ENCODE results near the gene GTF2IRD1. TPM values are rescaled to one million over a fixed set of nuclear protein-coding genes. Genes with fewer than 3 reads are reported as not detected.
"Not testable (repeated sequence)": the region's sequence is repeated elsewhere in the genome, so short reads cannot be mapped to it uniquely, and the experiment has no call there.

GTF2IRD1 gene
- total RNA-seq, 3 donors from 2014 or later: 1.6 to 2.6 (median 1.9) TPM

DNA sequence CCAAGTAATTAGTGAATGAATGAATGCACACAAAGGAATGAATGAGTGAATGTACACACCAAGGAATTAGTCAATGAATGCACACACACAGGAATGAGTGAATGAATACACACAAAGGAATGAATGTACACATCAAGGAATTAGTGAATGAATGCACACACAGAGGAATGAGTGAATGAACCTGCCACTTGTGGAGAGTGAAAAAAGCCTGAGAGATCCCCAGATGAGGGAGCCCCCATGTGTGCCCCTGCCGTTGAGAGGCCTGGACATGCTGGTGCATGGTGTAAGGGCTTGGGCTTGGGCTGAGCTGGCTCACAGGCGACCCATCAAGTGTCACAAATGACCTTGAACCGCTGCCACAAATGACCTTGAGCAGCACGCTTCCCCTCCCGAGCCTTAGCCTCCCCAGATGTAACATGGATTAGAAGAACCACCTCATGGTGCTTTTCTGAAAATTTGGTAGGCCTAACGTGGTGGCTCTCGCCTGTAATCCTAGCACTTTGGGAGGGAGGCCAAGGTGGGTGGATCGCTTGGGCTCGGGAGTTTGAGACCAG lies 46.2 kb downstream of the GTF2IRD1 start:
- ATAC-seq (no peak), DNase-seq (no peak)
- no peaks in the 10 kb centered on the region for H3K4me1 Mint-ChIP-seq (ENCODE audit: low read depth)
- H3K9me3 Mint-ChIP-seq: peaks cover 4% of the 10 kb centered on the region
- H3K36me3 Mint-ChIP-seq (ENCODE audit: insufficient read depth): no peaks in the 10 kb centered on the region
- no peak overlapping the region for H3K4me3 Mint-ChIP-seq
- no peaks in the 10 kb centered on the region for H3K27me3 Mint-ChIP-seq (ENCODE audit: low read depth)

DNA sequence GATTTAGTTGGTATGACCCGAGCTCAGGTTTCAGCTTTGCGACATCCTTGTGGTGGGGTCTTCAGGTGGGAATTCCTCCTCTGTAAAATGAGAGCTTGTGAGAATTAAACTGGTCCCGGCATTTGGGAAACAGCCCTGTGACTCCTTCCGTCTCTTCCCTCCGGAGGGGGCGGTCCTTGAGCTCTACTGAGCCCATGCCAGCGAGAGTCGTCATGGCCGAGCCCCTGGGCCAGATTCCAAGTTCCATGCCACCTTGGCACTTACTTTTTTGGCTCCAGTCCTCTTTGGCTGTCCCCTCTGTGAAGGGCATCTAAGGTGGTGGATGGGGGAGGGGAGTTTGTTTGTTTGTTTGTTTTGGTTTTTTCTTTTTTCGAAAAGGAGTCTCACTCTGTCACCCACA lies 47.6 kb downstream of the GTF2IRD1 start:
- Mint-ChIP-seq H3K27me3 (ENCODE audit: low read depth) (no peaks in the 10 kb centered on the region), H3K4me1 (ENCODE audit: low read depth) (no peaks in the 10 kb centered on the region), H3K4me3 (no peak overlapping the region), H3K36me3 (ENCODE audit: insufficient read depth) (no peaks in the 10 kb centered on the region), H3K9me3 (peaks cover 4% of the 10 kb centered on the region)
- no peak for DNase-seq
- ATAC-seq: no peak

DNA sequence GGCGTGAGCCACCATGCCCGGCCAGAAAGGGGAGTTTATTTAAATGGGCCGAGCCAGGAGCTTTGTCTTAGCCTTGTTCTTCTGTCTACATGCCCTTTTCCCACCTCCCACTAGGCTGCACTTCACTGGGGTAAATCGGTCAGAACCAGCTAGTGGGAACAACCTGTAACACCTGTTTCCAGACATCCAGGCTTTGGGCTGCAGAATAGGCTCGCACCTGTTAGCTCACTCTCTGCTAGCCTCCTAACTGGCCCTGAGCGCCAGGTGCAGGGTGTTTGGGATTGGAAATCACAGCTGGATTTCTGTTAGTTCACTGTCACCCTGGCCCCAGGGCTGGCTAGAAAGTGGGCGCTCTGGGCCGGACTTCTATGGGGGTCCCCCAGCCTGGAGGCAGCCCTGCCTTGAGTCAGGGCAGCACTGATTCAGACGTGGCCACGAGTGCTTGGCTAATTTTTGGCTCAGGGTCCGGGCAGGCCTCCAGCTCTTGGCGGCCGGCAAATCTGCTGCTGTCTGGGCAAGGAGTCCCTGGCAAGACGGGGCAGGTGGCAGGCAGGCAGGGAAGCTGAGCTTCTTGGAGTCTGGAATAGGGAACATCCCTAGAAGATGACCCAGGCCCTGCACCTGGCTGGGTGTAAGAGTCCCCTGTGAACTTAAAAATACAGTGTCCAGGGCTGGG lies 48.6 kb downstream of the GTF2IRD1 start:
- ATAC-seq: no peak
- H3K9me3 Mint-ChIP-seq: peaks cover 4% of the 10 kb centered on the region
- no peak for DNase-seq
- H3K4me1 Mint-ChIP-seq (ENCODE audit: low read depth): no peaks in the 10 kb centered on the region
- H3K36me3 Mint-ChIP-seq (ENCODE audit: insufficient read depth): no peaks in the 10 kb centered on the region
- H3K4me3 Mint-ChIP-seq: no peak overlapping the region
- H3K27me3 Mint-ChIP-seq (ENCODE audit: low read depth): no peaks in the 10 kb centered on the region

DNA sequence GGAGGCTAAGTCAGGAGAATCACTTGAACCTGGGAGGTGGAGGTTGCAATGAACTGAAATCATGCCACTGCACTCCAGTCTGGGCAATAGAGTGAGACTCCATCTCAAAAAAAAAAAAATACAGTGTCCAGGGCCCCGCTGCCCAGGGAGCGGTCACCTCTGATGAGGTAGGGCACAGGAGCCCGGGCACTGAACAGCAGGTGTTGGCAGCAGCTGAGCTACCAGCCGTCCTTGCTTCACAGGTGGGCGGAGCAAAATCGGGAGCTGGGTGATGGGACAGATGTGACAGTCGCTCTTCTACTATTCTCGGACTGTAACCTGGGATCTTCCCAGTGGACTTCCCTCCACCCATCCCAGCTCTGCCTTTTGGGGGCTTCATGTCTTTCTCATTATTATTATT lies 49.4 kb downstream of the GTF2IRD1 start:
- Mint-ChIP-seq H3K9me3 (peaks cover 4% of the 10 kb centered on the region), H3K4me3 (no peak overlapping the region), H3K4me1 (ENCODE audit: low read depth) (no peaks in the 10 kb centered on the region), H3K36me3 (ENCODE audit: insufficient read depth) (no peaks in the 10 kb centered on the region), H3K27me3 (ENCODE audit: low read depth) (no peaks in the 10 kb centered on the region)
- ATAC-seq: no peak
- DNase-seq: no peak

DNA sequence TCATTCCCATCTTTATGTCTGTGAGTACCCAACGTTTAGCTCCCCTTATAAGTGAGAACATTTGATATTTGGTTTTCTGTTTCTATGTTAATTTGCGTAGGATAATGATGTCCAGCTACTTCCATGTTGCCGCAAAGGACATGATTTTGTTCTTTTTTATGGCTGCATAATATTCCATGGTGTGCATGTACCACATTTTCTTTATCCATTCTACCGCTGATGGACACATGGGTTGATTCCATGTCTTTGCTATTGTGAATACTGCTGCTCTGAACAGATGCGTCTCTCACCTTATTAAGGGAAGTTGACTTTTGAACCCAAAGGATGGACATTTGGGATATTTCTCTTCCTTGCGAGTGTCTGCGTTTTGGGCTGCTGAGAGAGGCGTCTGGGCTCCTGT lies 50.2 kb downstream of the GTF2IRD1 start:
- no peak for DNase-seq
- no peak overlapping the region for H3K4me3 Mint-ChIP-seq
- no peaks in the 10 kb centered on the region for H3K4me1 Mint-ChIP-seq (ENCODE audit: low read depth)

DNA sequence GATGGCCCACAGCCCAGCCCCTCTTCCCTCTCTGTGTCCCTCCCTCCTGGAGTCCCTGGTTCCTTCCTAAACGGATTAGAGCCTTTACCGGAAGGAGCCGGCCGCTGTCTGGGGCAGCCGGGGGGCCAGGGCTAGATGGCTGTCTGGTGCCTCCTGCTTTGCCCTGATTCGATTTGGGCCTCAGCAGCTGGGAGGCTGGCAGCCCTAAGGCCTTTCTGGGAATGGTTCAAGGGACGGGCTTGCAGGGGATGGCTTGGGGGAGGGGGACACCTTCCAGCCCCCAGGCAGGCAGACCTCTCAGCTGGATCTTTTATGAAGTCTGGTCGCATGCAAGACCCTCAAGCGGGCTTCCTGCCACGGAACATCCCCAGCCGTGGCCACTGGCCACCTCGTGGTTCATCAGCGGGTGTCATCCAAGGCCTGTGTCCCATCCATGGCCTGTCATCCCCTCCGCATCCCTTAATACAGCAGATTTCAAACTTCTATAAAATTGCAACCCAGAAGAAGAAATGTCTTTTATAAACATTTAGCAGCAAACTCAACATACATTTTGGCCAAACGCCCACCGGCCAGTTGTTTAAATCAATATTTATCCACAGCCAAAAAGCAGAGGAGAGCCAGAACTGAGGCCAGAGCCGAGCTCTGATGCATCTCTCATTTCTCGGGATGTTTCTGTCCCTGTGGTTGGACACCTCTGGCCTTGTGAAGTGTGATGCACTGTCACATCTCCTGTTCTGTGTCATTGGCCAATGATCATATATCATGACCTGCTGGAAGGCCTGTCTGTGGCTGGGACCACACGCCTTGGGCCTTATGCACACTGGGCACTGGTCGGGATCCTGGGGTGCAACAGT lies 52.0 kb downstream of the GTF2IRD1 start:
- H3K9me3 Mint-ChIP-seq: peaks cover 4% of the 10 kb centered on the region
- no peak for ATAC-seq
- H3K27me3 Mint-ChIP-seq (ENCODE audit: low read depth): no peaks in the 10 kb centered on the region
- H3K36me3 Mint-ChIP-seq (ENCODE audit: insufficient read depth): no peaks in the 10 kb centered on the region
- H3K4me3 Mint-ChIP-seq: no peak overlapping the region
- DNase-seq: no peak
- H3K4me1 Mint-ChIP-seq (ENCODE audit: low read depth): no peaks in the 10 kb centered on the region

More for the DNA sequence above, 50.2 kb downstream of the GTF2IRD1 start:
- Mint-ChIP-seq H3K27me3 (ENCODE audit: low read depth) (no peaks in the 10 kb centered on the region), H3K9me3 (peaks cover 4% of the 10 kb centered on the region), H3K36me3 (ENCODE audit: insufficient read depth) (no peaks in the 10 kb centered on the region)
- no peak for ATAC-seq

DNA sequence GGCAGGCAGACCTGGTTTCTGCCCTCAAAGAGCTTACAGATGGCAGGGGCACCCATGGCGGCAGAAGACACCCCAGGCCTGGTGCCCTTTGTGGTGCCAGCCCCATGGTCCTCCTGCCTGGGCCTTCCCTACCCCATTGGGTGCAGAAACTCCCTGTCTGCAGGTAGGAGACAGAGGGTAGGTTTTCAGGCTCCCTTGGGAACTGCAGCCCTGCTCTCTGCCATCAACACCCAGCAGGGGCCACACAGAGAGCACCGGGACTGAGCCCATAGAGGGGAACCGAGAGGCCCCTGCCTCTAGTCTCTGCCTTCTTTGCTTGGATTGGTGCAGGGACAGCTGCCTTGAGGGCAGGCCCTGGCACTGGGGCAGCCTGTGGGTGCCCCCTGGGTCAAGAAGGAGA lies 52.6 kb downstream of the GTF2IRD1 start:
- DNase-seq (no peak), ATAC-seq (no peak)
- Mint-ChIP-seq H3K4me1 (ENCODE audit: low read depth) (no peaks in the 10 kb centered on the region), H3K9me3 (peaks cover 4% of the 10 kb centered on the region), H3K4me3 (no peak overlapping the region), H3K27me3 (ENCODE audit: low read depth) (no peaks in the 10 kb centered on the region), H3K36me3 (ENCODE audit: insufficient read depth) (no peaks in the 10 kb centered on the region)

DNA sequence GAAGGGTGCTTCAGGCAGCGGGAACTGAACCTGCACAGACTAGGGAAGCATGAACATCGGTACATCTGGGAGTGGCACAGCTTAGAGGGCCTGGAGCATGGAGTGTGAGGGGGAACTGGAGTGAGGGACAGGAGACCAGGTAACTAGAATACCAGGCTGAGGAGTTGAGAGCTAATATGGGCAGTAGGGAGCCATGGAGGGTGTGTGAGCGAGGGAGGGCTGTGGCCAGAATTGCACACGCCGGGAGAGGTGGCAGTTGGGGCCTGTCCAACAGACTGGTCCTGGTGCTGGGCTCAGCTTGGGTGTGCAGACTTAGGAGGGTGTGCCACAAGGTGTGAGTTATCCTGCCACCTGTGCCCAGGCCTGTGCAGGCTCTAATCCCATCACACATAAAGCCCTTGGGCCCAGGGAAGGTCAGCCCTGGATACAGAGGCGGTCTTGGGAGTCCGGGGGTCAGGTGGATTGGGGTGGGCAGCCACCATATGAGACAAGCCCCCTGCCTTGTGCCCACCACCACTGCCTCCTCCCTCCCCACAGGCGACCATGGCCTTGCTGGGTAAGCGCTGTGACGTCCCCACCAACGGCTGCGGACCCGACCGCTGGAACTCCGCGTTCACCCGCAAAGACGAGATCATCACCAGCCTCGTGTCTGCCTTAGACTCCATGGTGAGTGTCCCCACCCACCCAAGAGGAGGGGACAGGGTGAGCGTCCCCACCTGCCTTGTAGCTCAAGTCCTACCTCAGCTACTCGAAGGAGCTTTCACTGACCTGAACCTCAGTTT lies 54.0 kb downstream of the GTF2IRD1 start:
- Mint-ChIP-seq H3K36me3 (ENCODE audit: insufficient read depth) (no peaks in the 10 kb centered on the region), H3K4me3 (no peak overlapping the region), H3K9me3 (peaks cover 4% of the 10 kb centered on the region), H3K4me1 (ENCODE audit: low read depth) (no peaks in the 10 kb centered on the region), H3K27me3 (ENCODE audit: low read depth) (no peaks in the 10 kb centered on the region)
- ATAC-seq (no peak), DNase-seq (no peak)

DNA sequence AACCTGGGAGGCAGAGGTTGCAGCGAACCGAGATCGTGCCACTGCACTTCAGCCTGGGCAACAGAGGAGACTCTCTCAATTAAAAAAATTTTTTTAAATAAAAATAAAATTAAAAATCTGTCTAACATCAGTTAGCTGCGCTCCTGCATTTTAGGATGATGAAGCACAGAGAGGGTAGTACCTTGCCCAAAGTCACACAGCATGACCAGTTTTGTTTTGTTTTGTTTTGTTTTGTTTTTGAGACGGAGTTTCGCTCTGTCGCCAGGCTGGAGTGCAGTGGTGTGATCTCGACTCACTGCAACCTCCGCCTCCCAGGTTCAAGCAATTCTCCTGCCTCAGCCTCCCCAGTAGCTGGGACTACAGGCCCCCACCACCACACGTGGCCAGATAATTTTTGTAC lies 55.7 kb downstream of the GTF2IRD1 start:
- DNase-seq; H3K36me3 Mint-ChIP-seq (ENCODE audit: insufficient read depth); ATAC-seq; H3K4me1 Mint-ChIP-seq (ENCODE audit: low read depth); H3K4me3 Mint-ChIP-seq; H3K9me3 Mint-ChIP-seq; H3K27me3 Mint-ChIP-seq (ENCODE audit: low read depth): not testable (repeated sequence)

DNA sequence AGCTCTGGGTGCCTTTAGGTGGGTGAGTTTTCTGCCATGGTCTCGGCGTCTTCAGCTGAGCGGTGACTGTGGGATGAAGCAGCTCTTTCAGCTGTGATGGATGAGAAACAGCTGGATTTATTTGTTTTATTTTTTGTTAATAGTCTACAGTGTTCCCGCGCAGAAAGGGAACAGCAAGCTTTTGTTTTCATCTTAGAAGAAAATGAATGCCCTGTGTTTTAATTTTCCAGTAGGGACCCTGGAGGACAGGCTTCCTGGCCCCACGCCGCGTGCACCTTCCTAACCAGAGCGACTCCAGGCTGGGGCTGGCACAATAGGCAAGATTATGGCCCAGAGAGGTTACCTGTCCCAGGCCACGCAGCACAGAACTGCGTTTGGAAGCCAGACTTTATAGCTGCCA lies 57.6 kb downstream of the GTF2IRD1 start:
- H3K4me3 Mint-ChIP-seq: no peak overlapping the region
- no peaks in the 10 kb centered on the region for H3K9me3 Mint-ChIP-seq
- H3K36me3 Mint-ChIP-seq (ENCODE audit: insufficient read depth): no peaks in the 10 kb centered on the region
- DNase-seq: no peak
- ATAC-seq: no peak
- H3K4me1 Mint-ChIP-seq (ENCODE audit: low read depth): no peaks in the 10 kb centered on the region
- H3K27me3 Mint-ChIP-seq (ENCODE audit: low read depth): no peaks in the 10 kb centered on the region

DNA sequence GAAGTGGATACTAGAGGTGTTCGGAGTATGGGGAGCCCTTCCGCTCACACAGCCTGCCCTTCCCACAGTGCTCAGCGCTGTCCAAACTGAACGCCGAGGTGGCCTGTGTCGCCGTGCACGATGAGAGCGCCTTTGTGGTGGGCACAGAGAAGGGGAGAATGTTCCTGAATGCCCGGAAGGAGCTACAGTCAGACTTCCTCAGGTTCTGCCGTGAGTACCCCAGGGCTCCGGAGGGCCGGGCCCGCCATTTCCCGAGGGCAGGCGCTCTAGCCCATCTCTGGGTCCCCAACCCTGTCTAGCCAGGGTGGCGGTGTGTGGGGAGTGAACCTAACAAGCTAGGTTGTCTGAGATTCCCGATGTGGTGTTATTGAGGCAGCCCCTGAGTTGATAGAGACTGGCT lies 59.1 kb downstream of the GTF2IRD1 start:
- no peaks in the 10 kb centered on the region for H3K36me3 Mint-ChIP-seq (ENCODE audit: insufficient read depth)
- no peak for ATAC-seq
- no peak overlapping the region for H3K4me3 Mint-ChIP-seq
- H3K27me3 Mint-ChIP-seq (ENCODE audit: low read depth): no peaks in the 10 kb centered on the region
- DNase-seq: no peak
- no peaks in the 10 kb centered on the region for H3K9me3 Mint-ChIP-seq
- H3K4me1 Mint-ChIP-seq (ENCODE audit: low read depth): no peaks in the 10 kb centered on the region

DNA sequence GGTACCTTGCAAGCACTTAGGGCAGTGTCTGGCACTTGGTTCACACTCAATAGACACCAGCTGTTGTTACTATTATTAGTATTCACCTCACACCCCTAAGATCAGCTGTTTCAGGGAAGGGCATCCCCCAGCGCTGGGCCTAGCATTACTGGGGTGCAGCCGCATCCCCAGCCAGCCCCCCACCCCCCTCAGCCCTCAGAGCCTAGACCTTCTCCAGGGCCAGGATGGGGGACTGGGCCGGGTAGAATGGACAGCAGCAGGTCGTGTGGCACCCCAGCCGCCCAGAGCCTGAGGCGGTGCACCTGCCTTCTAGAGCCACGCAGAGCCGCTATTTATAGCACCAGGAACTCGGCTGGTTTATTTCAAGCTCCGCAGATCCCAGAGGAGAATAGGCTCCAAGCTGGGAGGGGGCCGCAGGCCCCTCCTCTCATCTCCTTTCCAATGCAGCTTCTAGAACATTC lies 60.5 kb downstream of the GTF2IRD1 start:
- ATAC-seq: no peak
- DNase-seq: no peak
- Mint-ChIP-seq H3K36me3 (ENCODE audit: insufficient read depth) (no peaks in the 10 kb centered on the region), H3K9me3 (no peaks in the 10 kb centered on the region), H3K4me3 (no peak overlapping the region), H3K4me1 (ENCODE audit: low read depth) (no peaks in the 10 kb centered on the region), H3K27me3 (ENCODE audit: low read depth) (no peaks in the 10 kb centered on the region)

DNA sequence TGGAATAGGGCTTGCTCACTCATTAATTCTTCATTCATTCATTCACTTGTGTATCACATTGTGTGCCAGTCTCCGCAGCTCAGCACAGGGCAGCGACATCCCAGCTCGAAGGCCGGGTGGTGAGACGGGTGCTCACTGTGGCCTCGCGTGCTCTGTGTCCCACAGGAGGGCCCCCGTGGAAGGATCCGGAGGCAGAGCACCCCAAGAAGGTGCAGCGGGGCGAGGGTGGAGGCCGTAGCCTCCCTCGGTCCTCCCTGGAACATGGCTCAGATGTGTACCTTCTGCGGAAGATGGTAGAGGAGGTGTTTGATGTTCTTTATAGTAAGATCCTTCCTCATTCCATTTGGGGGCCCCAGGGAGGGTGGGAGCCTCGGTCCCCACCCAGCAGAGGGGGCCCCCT lies 61.6 kb downstream of the GTF2IRD1 start:
- H3K27me3 Mint-ChIP-seq (ENCODE audit: low read depth): no peaks in the 10 kb centered on the region
- no peaks in the 10 kb centered on the region for H3K4me1 Mint-ChIP-seq (ENCODE audit: low read depth)
- DNase-seq: no peak
- no peak for ATAC-seq
- H3K4me3 Mint-ChIP-seq: no peak overlapping the region
- H3K36me3 Mint-ChIP-seq (ENCODE audit: insufficient read depth): no peaks in the 10 kb centered on the region
- H3K9me3 Mint-ChIP-seq: no peaks in the 10 kb centered on the region

DNA sequence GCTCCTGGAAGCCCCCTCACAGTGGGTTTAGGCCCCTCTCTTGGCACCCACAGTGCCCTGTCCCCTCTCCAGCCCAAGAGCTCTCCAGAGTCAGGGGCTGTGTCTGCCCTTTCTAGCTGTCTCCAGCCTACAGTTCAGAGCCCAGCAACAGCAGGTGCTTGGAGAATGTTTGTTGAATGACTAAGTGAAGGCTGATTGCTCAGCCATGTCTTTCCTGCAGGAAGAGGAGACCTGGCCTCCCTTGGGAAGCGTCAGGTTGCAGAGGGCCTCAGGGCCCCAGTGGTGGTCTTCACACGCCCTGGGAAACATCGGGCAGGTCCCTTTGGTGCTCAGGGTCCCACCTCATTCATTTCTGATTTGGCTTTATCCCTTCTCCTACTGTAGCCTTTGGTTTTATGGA lies 62.5 kb downstream of the GTF2IRD1 start:
- H3K9me3 Mint-ChIP-seq: peaks cover 3% of the 10 kb centered on the region
- H3K4me1 Mint-ChIP-seq (ENCODE audit: low read depth): no peaks in the 10 kb centered on the region
- H3K4me3 Mint-ChIP-seq: no peak overlapping the region
- no peaks in the 10 kb centered on the region for H3K27me3 Mint-ChIP-seq (ENCODE audit: low read depth)
- ATAC-seq (no peak), DNase-seq (no peak)
- H3K36me3 Mint-ChIP-seq (ENCODE audit: insufficient read depth): peaks cover under 1% of the 10 kb centered on the region
